ENCODE data around the gene ZNF385B. TPM values are rescaled to one million over a fixed set of nuclear protein-coding genes. Genes with fewer than 3 reads are reported as not detected.
A peak's percentile ranks its signal among the peaks of the same experiment; 100 is the strongest.

Gene ZNF385B
- total and polyA plus RNA-seq, 10 of the 15 experiments (the other 5 are each of a cell fraction or from before 2014, with no cell fraction given) = not detected

DNA sequence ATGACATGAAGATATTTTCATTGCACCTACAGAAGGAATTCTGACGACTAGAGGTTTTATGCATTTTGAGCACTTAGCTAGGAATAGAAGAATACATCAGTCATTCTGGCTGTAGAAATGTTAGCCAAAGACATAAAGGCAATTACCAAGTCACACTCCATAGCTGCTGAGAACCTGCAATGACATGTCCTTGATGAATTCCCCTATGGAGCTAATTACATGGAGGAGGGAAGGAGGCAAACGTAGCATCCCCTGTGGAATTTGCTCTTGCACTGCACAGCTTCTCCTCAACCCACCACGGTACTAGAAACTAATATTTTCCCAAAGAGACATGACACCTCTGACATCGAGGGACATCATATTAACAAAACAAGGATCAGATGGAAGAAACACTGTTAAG is 422.8 kb downstream of the ZNF385B start:
- CTCF ChIA-PET = interaction anchor here (0.6 to 5.0 kb wide), 6 partner anchors 9 to 309 kb away, joined by 3 to 46 read pairs (median 6); no protein-coding TSS in a partner anchor
- no TSS peak for BruUV-seq (replicated peaks)
- Histone ChIP-seq H3K79me2 (ENCODE audit: control insufficient read depth, insufficient read depth, low read length) (no peaks in the 10 kb centered on the region), H3K4me3 (no peak overlapping the region), H3K36me3 (ENCODE audit: control insufficient read depth in 2 of 2, insufficient read depth in 2 of 2, low read length in 1 of 2) (no peaks in the 10 kb centered on the region), H3K9ac (ENCODE audit: control insufficient read depth, insufficient read depth, low read length) (no peak overlapping the region), H3K4me2 (ENCODE audit: control insufficient read depth, insufficient read depth) (no peak overlapping the region), H3K9me3 (replicated peaks; ENCODE audit: control insufficient read depth, insufficient read depth, low read length) (no peaks in the 10 kb centered on the region), H3K27me3 (replicated peaks in 1 of 2; ENCODE audit: control insufficient read depth in 2 of 2, insufficient read depth in 2 of 2, low read length in 1 of 2) (no peaks in the 10 kb centered on the region), H3K4me1 (ENCODE audit: control insufficient read depth, insufficient read depth, low read length) (no peaks in the 10 kb centered on the region), H4K20me1 (ENCODE audit: control insufficient read depth, insufficient read depth) (no peaks in the 10 kb centered on the region), H3K27ac (ENCODE audit: control insufficient read depth, insufficient read depth) (no peak overlapping the region), H2AFZ (ENCODE audit: control insufficient read depth, low read depth, low read length) (no peak overlapping the region)
- TF ChIP-seq EZH2 (IDR thresholded peaks at IDR 0.05; ENCODE audit: borderline replicate concordance, control insufficient read depth, low read depth, low read length) = no peak
- TF ChIP-seq MEF2B (IDR thresholded peaks at IDR 0.05; ENCODE audit: partially characterized antibody, poor library complexity, severe bottlenecking) = no peak
- TF ChIP-seq, protein P1, sequence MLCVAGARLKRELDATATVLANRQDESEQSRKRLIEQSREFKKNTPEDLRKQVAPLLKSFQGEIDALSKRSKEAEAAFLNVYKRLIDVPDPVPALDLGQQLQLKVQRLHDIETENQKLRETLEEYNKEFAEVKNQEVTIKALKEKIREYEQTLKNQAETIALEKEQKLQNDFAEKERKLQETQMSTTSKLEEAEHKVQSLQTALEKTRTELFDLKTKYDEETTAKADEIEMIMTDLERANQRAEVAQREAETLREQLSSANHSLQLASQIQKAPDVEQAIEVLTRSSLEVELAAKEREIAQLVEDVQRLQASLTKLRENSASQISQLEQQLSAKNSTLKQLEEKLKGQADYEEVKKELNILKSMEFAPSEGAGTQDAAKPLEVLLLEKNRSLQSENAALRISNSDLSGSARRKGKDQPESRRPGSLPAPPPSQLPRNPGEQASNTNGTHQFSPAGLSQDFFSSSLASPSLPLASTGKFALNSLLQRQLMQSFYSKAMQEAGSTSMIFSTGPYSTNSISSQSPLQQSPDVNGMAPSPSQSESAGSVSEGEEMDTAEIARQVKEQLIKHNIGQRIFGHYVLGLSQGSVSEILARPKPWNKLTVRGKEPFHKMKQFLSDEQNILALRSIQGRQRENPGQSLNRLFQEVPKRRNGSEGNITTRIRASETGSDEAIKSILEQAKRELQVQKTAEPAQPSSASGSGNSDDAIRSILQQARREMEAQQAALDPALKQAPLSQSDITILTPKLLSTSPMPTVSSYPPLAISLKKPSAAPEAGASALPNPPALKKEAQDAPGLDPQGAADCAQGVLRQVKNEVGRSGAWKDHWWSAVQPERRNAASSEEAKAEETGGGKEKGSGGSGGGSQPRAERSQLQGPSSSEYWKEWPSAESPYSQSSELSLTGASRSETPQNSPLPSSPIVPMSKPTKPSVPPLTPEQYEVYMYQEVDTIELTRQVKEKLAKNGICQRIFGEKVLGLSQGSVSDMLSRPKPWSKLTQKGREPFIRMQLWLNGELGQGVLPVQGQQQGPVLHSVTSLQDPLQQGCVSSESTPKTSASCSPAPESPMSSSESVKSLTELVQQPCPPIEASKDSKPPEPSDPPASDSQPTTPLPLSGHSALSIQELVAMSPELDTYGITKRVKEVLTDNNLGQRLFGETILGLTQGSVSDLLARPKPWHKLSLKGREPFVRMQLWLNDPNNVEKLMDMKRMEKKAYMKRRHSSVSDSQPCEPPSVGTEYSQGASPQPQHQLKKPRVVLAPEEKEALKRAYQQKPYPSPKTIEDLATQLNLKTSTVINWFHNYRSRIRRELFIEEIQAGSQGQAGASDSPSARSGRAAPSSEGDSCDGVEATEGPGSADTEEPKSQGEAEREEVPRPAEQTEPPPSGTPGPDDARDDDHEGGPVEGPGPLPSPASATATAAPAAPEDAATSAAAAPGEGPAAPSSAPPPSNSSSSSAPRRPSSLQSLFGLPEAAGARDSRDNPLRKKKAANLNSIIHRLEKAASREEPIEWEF (IDR thresholded peaks at IDR 0.05; ENCODE audit: insufficient replicate concordance, low read depth, low read length) = no peak
- TF ChIP-seq POLR2AphosphoS5 (IDR thresholded peaks at IDR 0.05; ENCODE audit: low read length) = no peak
- TF ChIP-seq ASH2L (IDR thresholded peaks at IDR 0.05; ENCODE audit: borderline replicate concordance, low read depth) = no peak
- no peak for TF ChIP-seq SUPT20H (IDR thresholded peaks at IDR 0.05; ENCODE audit: borderline replicate concordance, control insufficient read depth, low read depth, low read length)
- TF ChIP-seq CHD2 (IDR thresholded peaks at IDR 0.05; ENCODE audit: borderline replicate concordance, low read depth, low read length) = no peak
- TF ChIP-seq ZNF384 (IDR thresholded peaks at IDR 0.05; ENCODE audit: borderline replicate concordance, low read depth, low read length) = no peak
- TF ChIP-seq HDAC6 (IDR thresholded peaks at IDR 0.05; ENCODE audit: unreplicated experiment) = no peak
- TF ChIP-seq, protein P2, sequence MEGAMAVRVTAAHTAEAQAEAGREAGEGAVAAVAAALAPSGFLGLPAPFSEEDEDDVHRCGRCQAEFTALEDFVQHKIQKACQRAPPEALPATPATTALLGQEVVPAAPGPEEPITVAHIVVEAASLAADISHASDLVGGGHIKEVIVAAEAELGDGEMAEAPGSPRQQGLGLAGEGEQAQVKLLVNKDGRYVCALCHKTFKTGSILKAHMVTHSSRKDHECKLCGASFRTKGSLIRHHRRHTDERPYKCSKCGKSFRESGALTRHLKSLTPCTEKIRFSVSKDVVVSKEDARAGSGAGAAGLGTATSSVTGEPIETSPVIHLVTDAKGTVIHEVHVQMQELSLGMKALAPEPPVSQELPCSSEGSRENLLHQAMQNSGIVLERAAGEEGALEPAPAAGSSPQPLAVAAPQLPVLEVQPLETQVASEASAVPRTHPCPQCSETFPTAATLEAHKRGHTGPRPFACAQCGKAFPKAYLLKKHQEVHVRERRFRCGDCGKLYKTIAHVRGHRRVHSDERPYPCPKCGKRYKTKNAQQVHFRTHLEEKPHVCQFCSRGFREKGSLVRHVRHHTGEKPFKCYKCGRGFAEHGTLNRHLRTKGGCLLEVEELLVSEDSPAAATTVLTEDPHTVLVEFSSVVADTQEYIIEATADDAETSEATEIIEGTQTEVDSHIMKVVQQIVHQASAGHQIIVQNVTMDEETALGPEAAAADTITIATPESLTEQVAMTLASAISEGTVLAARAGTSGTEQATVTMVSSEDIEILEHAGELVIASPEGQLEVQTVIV (IDR thresholded peaks at IDR 0.05; ENCODE audit: borderline replicate concordance, partially characterized antibody) = no peak
- no peak for TF ChIP-seq NBN (IDR thresholded peaks at IDR 0.05)
- TF ChIP-seq HCFC1 (IDR thresholded peaks at IDR 0.05; ENCODE audit: low read length) = no peak
- no peak for TF ChIP-seq KAT2A (conservative IDR thresholded peaks at IDR 0.05; ENCODE audit: control insufficient read depth, low read depth, low read length)
- no peak for TF ChIP-seq MYC (IDR thresholded peaks at IDR 0.05; ENCODE audit: insufficient read depth, insufficient read length, insufficient replicate concordance, low read length, severe bottlenecking)
- POLR2A ChIA-PET = no interaction called here
- intact Hi-C loops (cut with micrococcal nuclease; ENCODE audit: unreplicated experiment) = no loop called here
- SMC1A ChIA-PET (ENCODE audit: uncharacterized antibody, unreplicated experiment) = interaction anchor here (0.7 to 1.7 kb wide), 5 partner anchors 14 to 643 kb away, joined by 3 to 5 read pairs (median 4); no protein-coding TSS in a partner anchor
- RAD21 ChIA-PET (ENCODE audit: unreplicated experiment) = interaction anchor here (0.9 to 4.7 kb wide), 3 partner anchors 17 to 219 kb away, joined by 3 to 19 read pairs (median 4); no protein-coding TSS in a partner anchor
- FAIRE-seq = peak; percentile 59
- 25% methylated on average over 4 of the region's 4 CpGs for WGBS (ENCODE audit: insufficient coverage, insufficient replicate concordance, low lambda C conversion rate, missing lambda C conversion rate)
- in situ Hi-C loops (cut with MboI) = no loop called here
- no peak for ATAC-seq
- DNase-seq (ENCODE audit: low read depth, low spot score) = no peak
